Stomach (tissue), 9 donors: ENCODE data around the gene TMEM87B. TPM values are rescaled to one million over a fixed set of nuclear protein-coding genes. Genes with fewer than 3 reads are reported as not detected.
A peak's percentile ranks its signal among the peaks of the same experiment; 100 is the strongest.
"Not testable (repeated sequence)": the region's sequence is repeated elsewhere in the genome, so short reads cannot be mapped to it uniquely, and the experiment has no call there.

Experiments
- DNase-seq, 2 donors: peaks; one replicate each; pipeline versions ENCODE4 v3.0.0 to v3.0.0-alpha.2; 2013 to 2019
- H3K27ac ChIP-seq, 5 donors: fragments of 200-600 bp in 4 of 5; sonication (generic) in 4 of 5; one replicate each; pipeline ENCODE4 v1.5.1; 2013 to 2019; ENCODE audit warnings: mild to moderate bottlenecking in 1 of 5, moderate library complexity in 1 of 5
- H3K27me3 ChIP-seq, 3 donors: fragments of 200-600 bp; sonication (generic); one replicate each; pipeline ENCODE4 v1.5.1; 2017 to 2019; ENCODE audit warnings: mixed run types in 1 of 3
- H3K36me3 ChIP-seq, 4 donors: fragments of 200-600 bp; sonication (generic); 1 replicate in 3 of 4; 2 replicates in 1 of 4; pipeline ENCODE4 v1.5.1; 2016 to 2019
- H3K4me1 ChIP-seq, 4 donors: fragments of 200-600 bp; sonication (generic); one replicate each; pipeline ENCODE4 v1.5.1; 2016 to 2019
- H3K4me3 ChIP-seq, 4 donors: fragments of 200-600 bp; sonication (generic) in 3 of 4; one replicate each; pipeline ENCODE4 v1.5.1; 2016 to 2019; ENCODE audit warnings: mild to moderate bottlenecking in 1 of 4
- H3K9me3 ChIP-seq, 4 donors: fragments of 200-600 bp; sonication (generic); one replicate each; pipeline ENCODE4 v1.5.1; 2016 to 2019
- CTCF ChIP-seq, 7 experiments: fragments of 450-650 bp in 4 of 7; fragments of 200-600 bp in 3 of 7; sonication (generic) in 3 of 7; IDR thresholded peaks; one replicate each; pipeline ENCODE4 v1.5.1; 2016 to 2019; ENCODE audit warnings: antibody characterized with exemption in 7 of 7, control low read depth in 2 of 7, mild to moderate bottlenecking in 1 of 7
- EP300 ChIP-seq: sonication (generic); formaldehyde crosslinking; IDR thresholded peaks from one replicate; pipeline ENCODE4 v1.6.1; 2017; ENCODE audit warnings: antibody characterized with exemption
- POLR2A ChIP-seq, 4 donors: fragments of 450-650 bp; IDR thresholded peaks; one replicate each; pipeline ENCODE4 v1.6.1; 2016; ENCODE audit warnings: antibody characterized with exemption in 4 of 4, control low read depth in 2 of 4, mild to moderate bottlenecking in 1 of 4, moderate library complexity in 1 of 4
- POLR2AphosphoS5 ChIP-seq, 3 donors: sonication (generic); formaldehyde crosslinking; IDR thresholded peaks; one replicate each; pipeline ENCODE4 v1.6.1; 2016; ENCODE audit warnings: antibody characterized with exemption in 3 of 3
- WGBS, 5 donors: extraction: QIAGEN DNeasy Blood & Tissue Kit in 3 of 5; methylation state at CpG; one replicate each; pipeline versions ENCODE4 v1.1.5 to v1.1.7; 2013 to 2018; 5-methylcytosine and 5-hydroxymethylcytosine counted together
- intact Hi-C: fragments of 100-400 bp; cut with DNase I; formaldehyde crosslinking; loops from one replicate; pipeline ENCODE4 v1.15.1; 2023; ENCODE audit warnings: low total_unique reads
- polyA plus RNA-seq, 3 donors: library from polyadenylated mRNA; stranded (reverse); fragments of 200-250 nt; gene quantifications; one replicate each; pipeline ENCODE4 v1.2.3, GENCODE V29; 2013
- total RNA-seq, 5 donors: library from RNA; depleted of rRNA; stranded (reverse); fragments of >200 nt; gene quantifications; one replicate each; pipeline versions ENCODE4 v1.1.0 to v1.2.3, GENCODE V29; 2014 to 2016
- donor health status: healthy with polysubstance abuse.
- donor health status: Bipolar disorder and iron deficiency.
- donor health status: healthy.

TMEM87B gene
- total and polyA plus RNA-seq, 8 donors, result 3.7 to 62.2 (median 16.1) TPM

GRCh38 chr2:112032689-112033465, 22.2 kb upstream of the TMEM87B start:
- TF ChIP-seq POLR2A (IDR thresholded peaks at IDR 0.05) (no peak), CTCF (IDR thresholded peaks at IDR 0.05) (peak in 1 of 7 experiments; percentile 26)
- H3K27ac ChIP-seq, result peak overlapping the region in 4 of 5 donors; percentile 33 to 64 (median 60)
- H3K4me3 ChIP-seq, result no peak overlapping the region
- intact Hi-C loops, result no loop called here
- peak; percentile 45 to 49 for DNase-seq
- no peaks in the 10 kb centered on the region for H3K9me3 ChIP-seq
- H3K27me3 ChIP-seq, result no peaks in the 10 kb centered on the region
- peaks cover 18 to 44% (median 25%) of the 10 kb centered on the region in 4 donors for H3K4me1 ChIP-seq
- H3K36me3 ChIP-seq, result peaks cover 0 to 5% (median 0%) of the 10 kb centered on the region in 4 donors
- 40 to 50% (median 43%) methylated on average over 4 of the region's 4 CpGs for WGBS, 5 donors

GRCh38 chr2:112033600-112033999, 21.5 kb upstream of the TMEM87B start:
- Histone ChIP-seq H3K4me1 (peaks cover 18 to 42% (median 25%) of the 10 kb centered on the region in 4 donors), H3K9me3 (no peaks in the 10 kb centered on the region), H3K36me3 (peaks cover 0 to 1% (median 0%) of the 10 kb centered on the region in 4 donors), H3K27me3 (no peaks in the 10 kb centered on the region), H3K4me3 (no peak overlapping the region), H3K27ac (peak overlapping the region in 1 of 5 donors; percentile 60)
- 39 to 71% (median 56%) methylated on average over 1 of the region's 1 CpG for WGBS, 5 donors
- no peak for TF ChIP-seq EP300
- no peak for TF ChIP-seq CTCF (IDR thresholded peaks at IDR 0.05)
- TF ChIP-seq POLR2AphosphoS5 (IDR thresholded peaks at IDR 0.05), result no peak
- DNase-seq, result no peak
- intact Hi-C loops, result no loop called here

GRCh38 chr2:112034924-112035323, 20.1 kb upstream of the TMEM87B start:
- peaks cover 18 to 31% (median 25%) of the 10 kb centered on the region in 4 donors for H3K4me1 ChIP-seq
- H3K27me3 ChIP-seq, result no peaks in the 10 kb centered on the region

GRCh38 chr2:112035786-112036185, 19.3 kb upstream of the TMEM87B start:
- intact Hi-C loops, result no loop called here
- WGBS, 5 donors, result 69 to 87% (median 70%) methylated on average over 1 of the region's 1 CpG
- DNase-seq, result no peak
- Histone ChIP-seq H3K4me1 (peaks cover 18 to 29% (median 25%) of the 10 kb centered on the region in 4 donors), H3K36me3 (no peaks in the 10 kb centered on the region), H3K27ac (no peak overlapping the region), H3K4me3 (no peak overlapping the region), H3K27me3 (no peaks in the 10 kb centered on the region), H3K9me3 (no peaks in the 10 kb centered on the region)
- TF ChIP-seq CTCF (IDR thresholded peaks at IDR 0.05) (no peak), POLR2A (IDR thresholded peaks at IDR 0.05) (no peak), POLR2AphosphoS5 (IDR thresholded peaks at IDR 0.05) (no peak), EP300 (no peak)

More at GRCh38 chr2:112034924-112035323, 20.1 kb upstream of the TMEM87B start:
- intact Hi-C loops, result no loop called here
- Histone ChIP-seq H3K27ac (no peak overlapping the region), H3K36me3 (no peaks in the 10 kb centered on the region), H3K4me3 (no peak overlapping the region), H3K9me3 (no peaks in the 10 kb centered on the region)
- 62 to 79% (median 78%) methylated on average over 3 of the region's 3 CpGs for WGBS, 5 donors
- TF ChIP-seq CTCF (IDR thresholded peaks at IDR 0.05) (no peak), EP300 (no peak), POLR2AphosphoS5 (IDR thresholded peaks at IDR 0.05) (no peak), POLR2A (IDR thresholded peaks at IDR 0.05) (no peak)
- no peak for DNase-seq

GRCh38 chr2:112039556-112039955, 15.5 kb upstream of the TMEM87B start:
- H3K4me3 ChIP-seq, H3K27ac ChIP-seq, H3K9me3 ChIP-seq, intact Hi-C loops, DNase-seq, H3K27me3 ChIP-seq, H3K36me3 ChIP-seq: not testable (repeated sequence)
- 89 to 94% (median 92%) methylated on average over 12 of the region's 12 CpGs for WGBS, 5 donors
- H3K4me1 ChIP-seq, result peaks cover 0 to 10% (median 0%) of the 10 kb centered on the region in 4 donors

GRCh38 chr2:112040066-112040465, 15.0 kb upstream of the TMEM87B start:
- H3K4me3 ChIP-seq, intact Hi-C loops, H3K27me3 ChIP-seq, DNase-seq, H3K36me3 ChIP-seq, H3K27ac ChIP-seq, H3K9me3 ChIP-seq: not testable (repeated sequence)
- 72 to 96% (median 89%) methylated on average over 2 of the region's 2 CpGs for WGBS, 5 donors
- peaks cover 0 to 10% (median 0%) of the 10 kb centered on the region in 4 donors for H3K4me1 ChIP-seq

GRCh38 chr2:112041460-112041859, 13.6 kb upstream of the TMEM87B start:
- H3K4me3 ChIP-seq, H3K27ac ChIP-seq, H3K27me3 ChIP-seq, H3K36me3 ChIP-seq, DNase-seq, intact Hi-C loops: not testable (repeated sequence)
- Histone ChIP-seq H3K9me3 (peaks cover 4 to 13% (median 9%) of the 10 kb centered on the region in 4 donors), H3K4me1 (peaks cover 0 to 10% (median 0%) of the 10 kb centered on the region in 4 donors)
- 34 to 66% (median 56%) methylated on average over 6 of the region's 6 CpGs for WGBS, 5 donors
